Measurements from ENCODE around the gene TLK1. TPM values are rescaled to one million over a fixed set of nuclear protein-coding genes. Genes with fewer than 3 reads are reported as not detected.

The TLK1 gene
- polyA plus RNA-seq, 1 experiment: 6.4 TPM

DNA sequence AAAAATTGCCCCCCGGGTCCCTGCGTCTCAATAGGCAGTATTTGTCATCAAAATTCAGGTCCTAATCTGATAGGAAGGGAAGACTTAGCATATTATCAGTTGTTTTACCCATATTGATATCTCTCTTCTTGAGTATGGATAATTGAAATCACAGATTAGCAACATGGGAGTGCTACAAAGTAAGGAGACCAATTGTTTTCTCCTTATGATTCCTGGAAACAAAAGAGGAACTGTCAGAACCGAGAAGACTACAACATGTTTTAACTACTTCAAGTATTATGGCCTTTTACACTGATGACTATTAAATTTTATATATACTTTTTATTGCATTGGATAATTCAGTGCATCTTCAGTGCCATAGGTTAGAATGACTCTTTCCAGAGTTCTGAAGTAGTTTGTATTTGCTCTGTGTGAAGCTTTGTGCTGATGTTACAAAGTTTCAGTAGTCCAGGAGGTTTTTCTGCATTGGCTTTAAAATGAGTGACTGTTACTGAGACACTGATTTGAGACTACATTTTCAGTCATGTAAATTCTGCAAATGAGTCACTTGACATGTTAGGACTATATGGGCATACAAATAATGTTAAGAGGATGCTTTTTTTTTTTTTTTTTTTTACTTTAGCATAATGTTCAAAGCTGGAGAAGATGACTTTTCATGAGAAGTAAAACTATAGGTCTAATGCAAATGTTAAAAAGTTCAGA lies 19.7 kb upstream of the TLK1 start:
- no peaks in the 10 kb centered on the region for H3K27me3 ChIP-seq (ENCODE audit: control insufficient read depth, insufficient read depth, low read length)
- no peaks in the 10 kb centered on the region for H3K36me3 ChIP-seq (ENCODE audit: control insufficient read depth, insufficient read depth, low read length)
- ChIA-PET POLR2A (interaction anchor here (0.6 kb wide), 1 partner anchor 26 kb away, joined by 5 read pairs; no protein-coding TSS in a partner anchor), CTCF (no interaction called here)
- TF ChIP-seq, protein P1, sequence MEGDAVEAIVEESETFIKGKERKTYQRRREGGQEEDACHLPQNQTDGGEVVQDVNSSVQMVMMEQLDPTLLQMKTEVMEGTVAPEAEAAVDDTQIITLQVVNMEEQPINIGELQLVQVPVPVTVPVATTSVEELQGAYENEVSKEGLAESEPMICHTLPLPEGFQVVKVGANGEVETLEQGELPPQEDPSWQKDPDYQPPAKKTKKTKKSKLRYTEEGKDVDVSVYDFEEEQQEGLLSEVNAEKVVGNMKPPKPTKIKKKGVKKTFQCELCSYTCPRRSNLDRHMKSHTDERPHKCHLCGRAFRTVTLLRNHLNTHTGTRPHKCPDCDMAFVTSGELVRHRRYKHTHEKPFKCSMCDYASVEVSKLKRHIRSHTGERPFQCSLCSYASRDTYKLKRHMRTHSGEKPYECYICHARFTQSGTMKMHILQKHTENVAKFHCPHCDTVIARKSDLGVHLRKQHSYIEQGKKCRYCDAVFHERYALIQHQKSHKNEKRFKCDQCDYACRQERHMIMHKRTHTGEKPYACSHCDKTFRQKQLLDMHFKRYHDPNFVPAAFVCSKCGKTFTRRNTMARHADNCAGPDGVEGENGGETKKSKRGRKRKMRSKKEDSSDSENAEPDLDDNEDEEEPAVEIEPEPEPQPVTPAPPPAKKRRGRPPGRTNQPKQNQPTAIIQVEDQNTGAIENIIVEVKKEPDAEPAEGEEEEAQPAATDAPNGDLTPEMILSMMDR (IDR thresholded peaks at IDR 0.05; ENCODE audit: insufficient read depth, low read depth, low read length): no peak
- H3K4me3 ChIP-seq (ENCODE audit: low read depth, low read length): no peak overlapping the region
- DNase-seq (ENCODE audit: low read depth): no peak

DNA sequence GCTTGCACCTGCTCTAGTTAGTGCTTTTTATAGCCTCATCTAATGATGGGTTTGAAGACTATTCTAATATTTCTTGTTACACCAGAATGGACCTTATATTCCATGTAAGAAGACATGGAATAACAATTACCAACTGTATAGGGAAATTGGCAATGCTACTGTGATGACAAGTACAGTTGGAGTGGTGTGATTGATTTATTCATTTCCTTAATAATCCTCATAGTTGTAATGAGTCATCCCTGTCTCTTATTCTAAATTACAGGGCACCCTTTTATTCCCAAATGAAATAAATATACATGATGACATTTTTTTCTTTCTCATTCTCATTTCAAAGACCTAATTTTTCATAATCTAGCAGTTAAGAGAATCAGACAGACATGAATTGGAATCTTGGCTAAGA lies 18.3 kb upstream of the TLK1 start:
- no peaks in the 10 kb centered on the region for H3K36me3 ChIP-seq (ENCODE audit: control insufficient read depth, insufficient read depth, low read length)
- H3K4me3 ChIP-seq (ENCODE audit: low read depth, low read length): no peak overlapping the region
- ChIA-PET POLR2A (no interaction called here), CTCF (no interaction called here)
- no peaks in the 10 kb centered on the region for H3K27me3 ChIP-seq (ENCODE audit: control insufficient read depth, insufficient read depth, low read length)
- TF ChIP-seq, protein P1 (IDR thresholded peaks at IDR 0.05; ENCODE audit: insufficient read depth, low read depth, low read length): no peak
- no peak for DNase-seq (ENCODE audit: low read depth)

DNA sequence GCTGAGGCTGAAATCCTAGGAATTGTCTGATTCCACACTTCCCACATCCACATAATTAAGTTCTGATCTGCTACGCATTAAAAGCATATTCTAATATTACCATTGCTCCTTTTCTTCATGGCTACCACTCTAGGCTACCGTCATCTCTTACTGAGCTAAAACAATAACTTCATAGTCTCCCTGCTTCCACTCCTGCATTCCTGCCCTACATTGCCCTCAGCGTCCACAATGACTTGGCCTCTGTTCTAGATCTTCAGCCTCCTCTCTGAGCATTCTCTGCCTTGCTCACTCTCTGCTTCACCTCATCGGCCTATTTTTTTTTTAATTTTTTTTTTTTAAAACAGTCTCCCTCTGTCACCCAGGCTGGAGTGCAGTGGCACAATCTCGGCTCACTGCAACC lies 15.8 kb upstream of the TLK1 start:
- CTCF ChIA-PET: no interaction called here

DNA sequence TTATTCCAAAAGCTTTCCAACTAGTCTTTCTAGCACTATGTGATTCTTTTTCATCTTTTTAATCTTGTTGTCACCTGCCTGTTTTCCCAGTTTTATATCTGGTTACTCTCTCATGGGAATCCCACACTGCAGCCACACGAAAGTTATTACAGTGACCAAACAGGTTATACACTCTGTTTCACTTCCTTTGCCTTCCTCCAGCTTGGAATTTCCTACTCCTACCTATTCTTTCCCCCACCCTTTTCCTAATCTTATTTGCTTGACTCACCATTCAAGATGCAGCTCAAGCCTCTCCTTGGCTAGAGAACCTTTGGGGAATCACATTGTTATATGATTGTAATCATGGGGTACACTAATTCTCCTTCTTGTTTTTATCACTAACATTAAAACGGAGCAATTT lies 13.4 kb upstream of the TLK1 start:
- no peak for DNase-seq (ENCODE audit: low read depth)
- H3K27me3 ChIP-seq (ENCODE audit: control insufficient read depth, insufficient read depth, low read length): no peaks in the 10 kb centered on the region
- ChIA-PET POLR2A (no interaction called here), CTCF (no interaction called here)
- TF ChIP-seq, protein P1 (IDR thresholded peaks at IDR 0.05; ENCODE audit: insufficient read depth, low read depth, low read length): no peak
- no peak overlapping the region for H3K4me3 ChIP-seq (ENCODE audit: low read depth, low read length)
- H3K36me3 ChIP-seq (ENCODE audit: control insufficient read depth, insufficient read depth, low read length): no peaks in the 10 kb centered on the region

More for the DNA sequence above, 15.8 kb upstream of the TLK1 start:
- no peaks in the 10 kb centered on the region for H3K27me3 ChIP-seq (ENCODE audit: control insufficient read depth, insufficient read depth, low read length)
- no peak overlapping the region for H3K4me3 ChIP-seq (ENCODE audit: low read depth, low read length)
- POLR2A ChIA-PET: no interaction called here
- H3K36me3 ChIP-seq (ENCODE audit: control insufficient read depth, insufficient read depth, low read length): no peaks in the 10 kb centered on the region
- DNase-seq (ENCODE audit: low read depth): no peak
- TF ChIP-seq, protein P1 (IDR thresholded peaks at IDR 0.05; ENCODE audit: insufficient read depth, low read depth, low read length): no peak

DNA sequence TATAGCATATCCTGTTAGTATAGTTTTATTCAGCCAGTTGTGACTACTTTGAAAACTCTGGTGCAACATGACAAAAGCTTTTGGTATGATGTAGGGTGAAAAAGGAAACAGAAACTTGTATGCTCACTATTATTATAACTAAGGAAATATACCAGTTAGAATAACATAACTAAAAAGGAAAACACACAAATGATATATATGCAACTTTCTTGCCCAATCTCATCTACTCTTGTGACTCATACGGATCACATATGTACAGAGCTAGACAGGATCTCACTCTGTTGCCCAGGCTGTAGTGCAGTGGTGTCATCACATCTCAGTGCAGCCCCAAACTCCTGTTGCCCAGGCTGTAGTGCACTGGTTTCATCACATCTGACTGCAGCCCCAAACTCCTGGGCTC lies 12.4 kb upstream of the TLK1 start:
- Histone ChIP-seq H3K4me3 (ENCODE audit: low read depth, low read length) (no peak overlapping the region), H3K27me3 (ENCODE audit: control insufficient read depth, insufficient read depth, low read length) (no peaks in the 10 kb centered on the region), H3K36me3 (ENCODE audit: control insufficient read depth, insufficient read depth, low read length) (no peaks in the 10 kb centered on the region)
- TF ChIP-seq, protein P1 (IDR thresholded peaks at IDR 0.05; ENCODE audit: insufficient read depth, low read depth, low read length): no peak
- ChIA-PET POLR2A (no interaction called here), CTCF (interaction anchor here (0.6 kb wide), 2 partner anchors 54 to 160 kb away, joined by 3 read pairs; no protein-coding TSS in a partner anchor)
- DNase-seq (ENCODE audit: low read depth): no peak
